Measurements from ENCODE around the gene ZC2HC1B.
A peak's percentile ranks its signal among the peaks of the same experiment; 100 is the strongest.
"Not testable (repeated sequence)": the region's sequence is repeated elsewhere in the genome, so short reads cannot be mapped to it uniquely, and the experiment has no call there.

Gene ZC2HC1B

GRCh38 chr6:143864234-143864633 is at the start of gene ZC2HC1B:
Gene ZC2HC1B, plus strand, starts transcription at chr6:143864474. Its CDS starts 66 bp downstream, at chr6:143864540.
- DNase-seq (ENCODE audit: low read depth) = no peak

- DNase-seq (ENCODE audit: low read depth) = no peak
Observed at GRCh38 chr6:143817621-143818020, 46.7 kb upstream of the ZC2HC1B start.

- DNase-seq (ENCODE audit: low read depth) = no peak
Observed at GRCh38 chr6:143821359-143821758, 42.9 kb upstream of the ZC2HC1B start.

- DNase-seq (ENCODE audit: low read depth) = no peak
Observed at GRCh38 chr6:143822584-143823024, 41.7 kb upstream of the ZC2HC1B start.

- DNase-seq (ENCODE audit: low read depth) = no peak
Observed at GRCh38 chr6:143823548-143823947, 40.7 kb upstream of the ZC2HC1B start.

GRCh38 chr6:143828572-143828971 is 35.7 kb upstream of the ZC2HC1B start:
- DNase-seq (ENCODE audit: low read depth) = no peak

- no peak for DNase-seq (ENCODE audit: low read depth)
Observed at GRCh38 chr6:143836150-143836549, 28.1 kb upstream of the ZC2HC1B start.

GRCh38 chr6:143838395-143838794 is 25.9 kb upstream of the ZC2HC1B start:
- DNase-seq (ENCODE audit: low read depth) = no peak

- no peak for DNase-seq (ENCODE audit: low read depth)
Observed at GRCh38 chr6:143839196-143839595, 25.1 kb upstream of the ZC2HC1B start.

- no peak for DNase-seq (ENCODE audit: low read depth)
Observed at GRCh38 chr6:143840595-143841265, 23.5 kb upstream of the ZC2HC1B start.

- DNase-seq (ENCODE audit: low read depth) = peak; percentile 38
Observed at GRCh38 chr6:143842461-143842901, 21.8 kb upstream of the ZC2HC1B start.

- peak; percentile 94 for DNase-seq (ENCODE audit: low read depth)
Observed at GRCh38 chr6:143842902-143843676, 21.2 kb upstream of the ZC2HC1B start, which contains the start of gene LTV1. Gene LTV1, plus strand, starts transcription at chr6:143843338. Its CDS starts 140 bp downstream, at chr6:143843478.

- DNase-seq (ENCODE audit: low read depth) = no peak
Observed at GRCh38 chr6:143843677-143843999, 20.6 kb upstream of the ZC2HC1B start.

GRCh38 chr6:143844006-143844405 is 20.3 kb upstream of the ZC2HC1B start:
- no peak for DNase-seq (ENCODE audit: low read depth)

- DNase-seq (ENCODE audit: low read depth) = no peak
Observed at GRCh38 chr6:143845033-143845432, 19.2 kb upstream of the ZC2HC1B start.

- not testable (repeated sequence) for DNase-seq (ENCODE audit: low read depth)
Observed at GRCh38 chr6:143851706-143852105, 12.6 kb upstream of the ZC2HC1B start.

GRCh38 chr6:143855057-143855456 is 9.2 kb upstream of the ZC2HC1B start:
- DNase-seq (ENCODE audit: low read depth) = not testable (repeated sequence)

- not testable (repeated sequence) for DNase-seq (ENCODE audit: low read depth)
Observed at GRCh38 chr6:143856762-143857161, 7.5 kb upstream of the ZC2HC1B start.

- DNase-seq (ENCODE audit: low read depth) = no peak
Observed at GRCh38 chr6:143857651-143858050, 6.6 kb upstream of the ZC2HC1B start.

GRCh38 chr6:143859891-143860660 is 4.2 kb upstream of the ZC2HC1B start:
- DNase-seq (ENCODE audit: low read depth) = no peak

GRCh38 chr6:143863771-143864170 is 503 bp upstream of the ZC2HC1B start:
- DNase-seq (ENCODE audit: low read depth) = no peak

- no peak for DNase-seq (ENCODE audit: low read depth)
Observed at GRCh38 chr6:143867236-143867635, 3.0 kb downstream of the ZC2HC1B start.

GRCh38 chr6:143868808-143869207 is 4.5 kb downstream of the ZC2HC1B start:
- not testable (repeated sequence) for DNase-seq (ENCODE audit: low read depth)

All from stromal cell of bone marrow (primary cell).